HG03565 (cell line): ENCODE data around the gene BABAM2.

Source experiments
- ATAC-seq: cut with Tn5 transposase; IDR thresholded peaks from one replicate; pipeline ENCODE4 v1.9.1; 2021; ENCODE audit warnings: mild to moderate bottlenecking, moderate library complexity; ENCODE audit not compliant: unreplicated experiment

The BABAM2 gene

GRCh38 chr2:28185153-28185552 is 294.6 kb downstream of the BABAM2 start:
- ATAC-seq = no peak

GRCh38 chr2:28185891-28186290 is 295.4 kb downstream of the BABAM2 start:
- ATAC-seq = no peak

DNA sequence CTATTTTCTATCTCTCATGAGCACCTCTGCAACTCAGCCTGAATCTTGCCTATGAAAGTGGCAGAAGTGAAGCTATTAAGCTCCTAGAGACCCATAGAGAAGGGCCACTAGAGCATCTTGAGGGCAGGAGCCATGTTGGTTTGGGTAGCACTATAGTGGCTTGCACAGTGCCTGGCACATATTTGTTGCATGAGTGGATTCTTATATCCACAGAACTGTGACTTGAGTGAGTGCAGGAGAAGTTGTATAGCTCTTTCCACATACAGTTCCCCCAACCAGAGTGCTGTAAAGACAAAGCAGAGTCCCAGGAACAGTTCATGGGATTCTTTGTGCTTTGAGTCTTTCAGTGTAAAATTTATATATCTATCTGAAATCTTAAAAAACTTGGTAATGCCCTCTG is 296.7 kb downstream of the BABAM2 start:
- no peak for ATAC-seq

DNA sequence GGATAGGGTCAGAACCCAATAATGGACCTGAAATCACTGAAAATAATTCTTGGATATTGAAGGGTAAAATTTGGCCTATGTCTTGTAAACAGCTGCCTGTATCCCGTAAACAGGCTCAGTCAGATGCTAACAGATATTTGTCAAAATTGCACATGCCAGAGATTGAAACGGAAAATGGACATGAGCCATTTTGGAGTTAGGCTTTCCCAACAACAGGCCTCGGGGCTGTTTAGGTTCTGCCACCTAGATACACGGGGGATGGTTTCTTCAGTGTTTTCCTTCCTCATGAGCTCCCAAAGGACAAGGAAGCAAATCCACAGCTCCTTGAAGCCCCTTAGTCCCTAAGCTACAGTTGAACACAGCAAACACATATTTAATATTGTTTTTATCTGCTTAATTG is 297.9 kb downstream of the BABAM2 start:
- no peak for ATAC-seq

DNA sequence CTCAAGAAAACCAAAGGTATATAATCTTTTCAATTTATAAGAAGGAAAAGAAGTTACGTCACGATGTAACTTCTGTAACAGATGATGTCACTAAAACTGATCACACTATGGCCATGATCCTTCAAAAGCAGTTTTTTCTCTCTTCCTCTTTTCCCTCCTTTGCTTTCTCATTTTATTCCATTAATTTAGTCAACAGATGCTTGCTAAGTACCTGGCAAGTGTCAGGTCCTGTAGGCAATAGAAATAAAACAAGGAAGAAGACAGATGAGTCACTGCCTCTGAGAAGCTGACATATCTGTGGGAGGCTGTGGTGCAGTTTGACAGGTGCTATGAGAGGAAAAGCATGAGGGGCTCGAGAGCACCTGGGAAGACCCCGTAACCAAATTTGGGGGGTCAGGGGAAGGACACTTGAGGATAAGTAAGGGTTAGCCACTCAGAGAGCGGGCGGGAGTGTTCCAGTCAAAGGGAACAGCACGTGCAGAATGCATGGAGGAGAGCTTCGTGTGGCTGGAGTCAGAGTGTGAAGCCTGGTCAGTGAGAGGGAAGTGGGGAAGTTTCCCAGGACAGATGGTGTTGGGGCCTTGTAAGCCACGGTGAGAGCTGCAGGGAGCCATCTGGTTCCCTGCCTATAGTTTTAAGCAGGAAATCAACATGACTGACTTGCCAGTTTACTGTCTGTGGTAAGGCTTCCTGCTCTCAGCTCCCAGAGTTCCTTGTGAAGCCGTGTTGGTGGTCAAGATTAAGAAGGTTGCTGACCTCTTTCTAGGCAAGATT is 303.3 kb downstream of the BABAM2 start:
- ATAC-seq = no peak

- no peak for ATAC-seq
These were observed 309.6 kb downstream of the BABAM2 start for GRCh38 chr2:28199995-28200679.

GRCh38 chr2:28201671-28202180 is 311.2 kb downstream of the BABAM2 start:
- no peak for ATAC-seq

GRCh38 chr2:28202719-28203118 is 312.2 kb downstream of the BABAM2 start:
- no peak for ATAC-seq

DNA sequence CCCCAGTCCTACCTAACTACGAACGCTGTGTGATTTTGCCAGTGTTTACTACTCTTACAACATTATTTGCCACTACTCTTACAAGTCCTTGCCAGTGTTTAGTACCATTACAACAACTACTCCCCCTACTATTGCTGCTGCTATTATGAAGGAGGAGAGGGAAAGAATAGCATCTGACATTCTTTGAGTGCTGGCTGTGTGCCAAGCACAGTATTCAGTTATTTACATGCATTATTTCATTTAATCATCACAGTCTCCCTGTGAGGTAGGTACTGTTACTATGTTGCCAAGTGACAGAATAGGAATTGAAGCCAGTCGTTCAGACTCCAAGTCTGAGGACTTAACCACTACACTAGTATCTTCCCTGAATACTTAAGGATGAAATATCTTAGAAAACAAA is 316.2 kb downstream of the BABAM2 start:
- ATAC-seq = no peak

DNA sequence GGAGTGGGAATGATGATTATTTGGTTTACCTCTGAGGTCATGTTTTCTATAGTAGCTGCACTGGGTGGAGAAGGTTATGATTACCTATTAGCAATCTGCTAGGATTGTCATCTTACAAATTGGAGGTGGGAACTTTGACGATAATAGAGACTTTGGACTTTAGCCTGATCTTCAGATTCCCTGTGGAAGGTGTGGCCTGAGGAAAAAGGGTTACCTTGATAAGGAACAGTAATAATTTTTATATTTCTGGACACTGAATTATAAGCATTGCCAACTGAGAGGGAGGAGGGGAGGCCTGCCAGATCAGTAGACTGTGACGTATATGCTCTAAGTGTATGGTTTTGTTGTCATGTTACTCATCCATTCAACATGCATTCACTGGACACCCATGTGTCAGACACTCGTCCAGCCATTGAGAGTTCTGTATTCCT is 318.7 kb downstream of the BABAM2 start:
- ATAC-seq = no peak

DNA sequence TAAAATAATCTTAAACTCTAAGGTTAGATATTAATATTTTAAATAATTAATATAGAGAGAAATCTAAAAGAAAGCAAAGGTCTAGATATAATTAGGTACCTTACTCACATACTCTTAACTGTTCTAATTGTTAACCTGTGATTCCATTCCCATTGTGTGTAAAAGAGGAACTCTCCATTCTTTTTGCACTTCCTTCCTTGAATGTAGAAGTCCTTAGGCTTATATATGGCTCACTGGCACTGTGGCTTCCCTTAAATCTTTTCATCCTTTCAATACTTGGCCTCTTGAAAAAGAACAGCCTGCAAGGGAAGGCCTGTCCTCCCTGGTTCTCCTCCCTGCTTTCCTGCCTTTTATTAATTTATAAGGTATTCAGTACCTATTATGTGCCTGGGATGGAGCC is 319.3 kb downstream of the BABAM2 start:
- ATAC-seq = no peak

DNA sequence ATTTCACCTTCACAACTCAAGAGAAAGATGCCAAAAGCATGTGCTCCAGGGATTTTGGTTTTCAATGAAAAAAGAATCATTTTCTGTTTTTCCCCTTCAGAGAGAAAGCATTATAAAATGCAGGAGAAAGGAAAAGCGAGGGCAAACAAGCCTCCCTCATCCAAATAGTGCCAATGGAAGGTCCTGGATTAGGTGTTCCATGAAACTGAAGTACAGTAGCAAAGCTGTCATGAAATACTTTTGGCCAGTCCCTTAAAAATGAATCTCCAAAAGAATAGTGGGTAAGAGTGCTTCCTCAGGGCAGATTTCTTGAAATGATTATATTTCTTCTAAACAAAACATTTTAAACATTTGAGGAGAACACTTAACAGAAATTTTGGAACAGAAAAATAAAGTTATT is 320.0 kb downstream of the BABAM2 start:
- no peak for ATAC-seq

DNA sequence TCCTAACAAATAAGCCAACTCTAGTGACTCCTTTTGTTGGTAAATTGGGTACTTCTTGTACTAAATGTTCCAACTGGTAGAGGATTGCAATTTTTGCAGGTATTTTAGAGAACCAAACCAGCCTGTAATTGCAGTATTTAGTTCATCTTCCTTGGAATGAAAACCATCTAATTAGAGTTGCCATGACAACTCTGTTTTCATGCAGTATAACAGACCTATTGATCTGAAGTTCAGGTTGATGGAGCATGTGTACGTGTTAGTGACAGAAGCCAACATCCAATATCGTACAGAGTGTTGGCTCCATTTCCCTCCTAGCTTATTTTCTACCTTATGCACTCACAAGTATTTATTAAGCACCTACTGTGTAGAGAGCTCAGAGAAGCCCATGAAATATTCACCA is 325.8 kb downstream of the BABAM2 start:
- no peak for ATAC-seq

DNA sequence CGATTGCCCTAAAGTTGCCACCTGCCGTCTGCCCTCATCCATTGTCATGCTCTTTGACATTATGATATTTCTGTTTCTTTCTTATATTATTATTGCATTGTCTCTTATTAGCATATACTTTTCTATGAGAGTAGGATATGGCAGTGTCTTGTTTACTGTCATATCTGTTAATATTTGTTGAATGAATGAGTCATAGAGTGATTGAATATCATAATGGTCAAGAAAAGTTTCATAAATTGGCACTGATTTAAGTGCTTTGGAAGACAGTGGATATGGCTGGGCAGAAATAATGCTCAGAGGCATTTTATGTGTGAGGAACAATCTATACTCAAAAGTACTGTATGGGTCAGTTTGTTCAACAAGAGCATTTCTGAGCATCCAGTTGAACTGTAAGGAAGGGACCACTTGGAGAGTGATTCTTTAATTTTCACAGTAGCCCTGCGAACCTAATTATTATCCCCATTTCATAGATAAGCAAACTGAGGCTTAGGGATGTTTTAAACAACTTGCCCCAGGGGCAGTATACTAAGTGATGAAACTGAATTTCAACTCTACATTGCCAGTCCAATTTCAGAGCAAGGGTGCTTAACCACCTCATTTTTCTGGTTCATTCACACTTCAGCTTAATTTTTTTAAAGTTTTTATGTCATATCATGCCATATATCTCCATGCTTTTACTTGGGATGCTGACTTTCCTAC is 326.7 kb downstream of the BABAM2 start:
- no peak for ATAC-seq

GRCh38 chr2:28219138-28219537 is 328.6 kb downstream of the BABAM2 start:
- no peak for ATAC-seq

- no peak for ATAC-seq
These were observed 329.3 kb downstream of the BABAM2 start for GRCh38 chr2:28219758-28220368.

DNA sequence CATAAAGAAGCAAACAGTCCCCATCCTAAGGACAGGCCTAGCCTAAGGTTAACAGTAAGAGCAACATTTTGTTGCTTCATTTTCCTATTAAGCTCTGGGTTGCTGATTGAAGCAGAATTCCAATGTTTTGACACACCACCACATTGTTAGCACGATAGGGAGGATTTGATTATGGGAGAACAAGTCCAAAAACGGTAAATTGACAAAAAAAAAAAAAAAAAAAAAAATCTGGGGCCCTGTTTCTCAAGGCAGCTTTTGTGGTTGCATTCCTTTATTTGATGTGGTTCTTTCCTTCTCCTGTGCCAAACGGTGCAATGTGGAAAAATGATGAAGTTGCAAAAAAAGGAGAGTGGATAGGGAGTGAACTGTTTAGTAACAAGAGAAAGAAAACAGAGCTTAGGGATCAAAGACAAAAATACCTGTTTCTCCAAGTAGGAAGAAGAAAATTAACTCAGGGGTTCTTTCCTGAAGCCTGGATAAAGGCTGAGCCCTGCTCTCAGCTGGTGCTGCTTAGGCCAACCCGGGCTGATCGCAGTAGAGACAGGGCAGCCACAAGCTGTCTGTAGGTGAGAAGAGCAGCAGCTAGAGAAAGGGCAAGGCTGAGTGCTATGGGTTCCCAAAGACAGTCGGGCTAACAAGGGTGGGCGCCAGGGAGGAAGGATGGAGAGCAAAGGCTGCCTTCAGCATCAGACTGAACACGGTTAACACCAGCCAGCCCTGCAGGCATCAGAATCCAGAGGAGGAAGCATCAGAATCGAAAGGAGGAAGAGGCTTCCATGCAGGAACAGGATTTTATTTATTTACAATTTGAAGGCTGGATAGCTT is 334.3 kb downstream of the BABAM2 start:
- ATAC-seq = no peak

DNA sequence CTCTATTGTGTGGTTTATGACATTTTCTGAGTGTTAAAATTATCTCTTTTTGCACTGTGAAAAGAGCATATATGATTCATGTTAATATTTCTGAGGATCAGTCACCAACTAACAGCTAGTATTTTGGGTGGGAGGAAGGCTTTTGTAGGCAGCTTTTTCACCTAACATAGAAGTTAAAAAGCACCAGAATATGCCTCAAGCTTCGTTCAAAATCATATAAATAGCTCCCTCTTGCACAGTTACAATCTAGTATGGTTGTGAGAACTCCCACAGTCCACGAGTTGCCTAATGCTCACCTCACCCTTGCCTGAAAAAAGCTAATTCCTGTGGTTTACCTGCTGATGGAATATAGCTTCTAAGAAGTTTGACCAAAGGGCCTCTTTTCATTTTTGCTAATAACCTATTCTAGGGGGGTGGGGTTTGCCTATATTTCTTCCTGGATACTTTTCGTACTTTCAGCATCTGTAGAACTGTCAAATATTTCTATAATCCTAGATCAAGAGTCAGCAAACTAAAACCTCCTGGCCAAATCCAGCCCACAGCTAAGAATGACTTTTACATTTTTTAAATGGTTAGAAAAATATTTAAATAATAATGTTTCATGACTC is 335.0 kb downstream of the BABAM2 start:
- no peak for ATAC-seq

GRCh38 chr2:28226558-28226957 is 336.0 kb downstream of the BABAM2 start:
- no peak for ATAC-seq

DNA sequence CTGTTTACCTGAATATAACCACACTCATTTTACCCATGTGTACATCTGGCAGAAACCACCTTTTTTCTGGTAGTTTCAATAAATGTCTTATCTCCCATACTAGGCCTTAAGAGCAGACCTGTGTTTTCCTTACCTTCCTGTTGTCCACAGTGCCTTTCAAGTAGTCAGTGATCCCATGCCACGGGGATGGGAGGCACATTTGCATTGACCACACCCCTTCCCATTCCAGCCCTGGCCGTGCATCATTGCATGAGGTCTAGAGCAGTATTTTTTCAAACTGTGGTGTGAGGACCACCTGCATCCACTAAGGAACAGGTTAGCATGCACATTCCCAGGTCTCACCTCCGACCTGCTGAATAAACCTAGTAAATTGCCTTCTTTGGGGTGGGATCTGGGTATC is 337.0 kb downstream of the BABAM2 start:
- ATAC-seq = no peak
